T-helper 22 cell (primary cell): ENCODE results near the gene ATAD3C.
"Not testable (repeated sequence)": the region's sequence is repeated elsewhere in the genome, so short reads cannot be mapped to it uniquely, and the experiment has no call there.

Source experiments
- DNase-seq: peaks from one replicate; pipeline ENCODE4 v3.0.0-alpha.2; 2020; ENCODE audit warnings: low read depth

ATAD3C gene

DNA sequence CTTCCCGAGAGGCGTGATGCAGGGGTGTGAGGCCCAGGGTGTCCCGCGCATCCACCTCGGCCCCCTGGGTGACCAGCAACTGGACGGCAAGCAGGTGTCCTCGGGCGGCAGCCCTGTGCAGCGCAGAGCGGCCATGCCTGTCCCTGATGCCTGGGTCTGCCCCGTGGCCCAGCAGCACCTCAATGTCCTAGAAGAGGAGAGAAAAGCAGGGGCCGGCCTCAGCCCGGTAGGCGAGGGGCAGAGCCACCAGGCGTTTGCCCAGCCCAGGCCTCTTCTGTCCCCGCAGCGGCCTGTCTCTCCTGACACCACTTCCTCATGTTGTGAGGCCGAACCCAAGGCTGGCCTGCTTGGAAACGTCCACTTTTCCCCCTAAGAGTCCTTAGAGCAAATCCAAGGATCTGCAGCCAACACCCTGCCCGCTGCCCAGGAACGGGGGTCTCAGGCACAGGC is 30.1 kb upstream of the ATAD3C start:
- DNase-seq = no peak

GRCh38 chr1:1419813-1420653 is 29.5 kb upstream of the ATAD3C start:
- DNase-seq = no peak

DNA sequence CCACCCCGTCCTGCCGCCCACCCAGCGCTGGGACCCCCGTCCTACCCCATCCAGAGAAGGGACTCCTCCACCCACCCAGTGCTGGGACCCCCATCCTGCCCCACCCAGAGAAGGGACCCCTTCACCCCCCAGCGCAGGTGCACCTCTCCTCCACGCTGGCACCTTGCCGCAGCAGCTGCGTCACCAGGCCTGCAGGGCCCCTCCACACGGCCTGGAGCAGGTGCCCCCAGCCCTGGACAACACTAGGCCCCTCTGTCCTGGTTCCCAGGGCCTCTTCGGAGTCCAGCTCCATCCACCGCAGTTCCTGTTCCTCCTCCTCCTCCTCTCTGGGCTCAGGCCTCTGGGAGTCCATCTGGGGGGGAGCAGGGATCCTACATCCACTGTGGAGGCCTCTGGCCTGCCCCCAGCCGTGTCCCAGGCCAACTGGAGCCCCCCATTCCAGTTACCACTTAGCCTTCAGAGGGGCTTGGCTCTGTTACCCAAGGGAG is 28.8 kb upstream of the ATAD3C start:
- no peak for DNase-seq

DNA sequence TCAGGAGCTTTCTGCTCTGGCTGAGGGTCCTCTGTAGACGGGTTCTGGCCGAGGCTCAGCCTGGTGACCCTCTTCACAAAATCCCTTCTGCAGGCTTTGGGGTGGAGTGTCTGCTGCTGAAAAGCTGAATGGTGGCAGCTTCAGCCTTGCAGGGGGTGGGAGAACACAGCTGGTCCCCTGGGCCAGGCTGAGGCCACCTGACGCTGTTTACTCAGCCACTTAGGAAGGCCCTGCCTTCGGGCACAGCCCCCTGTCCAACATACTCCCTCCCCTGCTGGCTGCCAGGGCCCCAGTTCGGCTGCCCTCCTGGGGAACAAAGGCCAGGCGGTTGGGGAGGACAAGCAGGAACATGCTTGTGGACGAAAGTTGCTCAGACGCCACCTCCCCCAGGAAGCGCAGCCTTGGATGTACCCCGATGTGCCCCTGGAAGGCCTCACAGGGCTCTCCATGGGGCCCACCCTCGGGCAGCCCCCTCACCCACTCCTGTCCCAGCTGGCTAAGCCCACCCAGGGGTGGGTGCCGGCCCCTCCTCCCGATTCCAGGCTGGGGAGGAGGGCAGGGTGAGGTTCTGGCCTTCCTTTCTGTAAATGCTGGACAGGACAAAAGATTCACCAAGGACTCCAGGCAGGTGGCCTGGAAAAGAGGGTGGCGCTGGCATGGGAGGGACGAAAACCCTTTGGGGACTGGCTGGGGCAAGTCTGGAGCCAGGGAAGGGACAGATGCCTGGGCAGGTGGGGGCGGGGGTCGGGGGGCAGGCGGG is 28.2 kb upstream of the ATAD3C start, which contains the start of gene ANKRD65:
Gene ANKRD65 (minus strand): TSS at position 130 of the 760 bp plus-strand sequence. CDS start 271 bp downstream, outside the sequence.
- no peak for DNase-seq

GRCh38 chr1:1421907-1422464 is 27.5 kb upstream of the ATAD3C start:
- DNase-seq = no peak

DNA sequence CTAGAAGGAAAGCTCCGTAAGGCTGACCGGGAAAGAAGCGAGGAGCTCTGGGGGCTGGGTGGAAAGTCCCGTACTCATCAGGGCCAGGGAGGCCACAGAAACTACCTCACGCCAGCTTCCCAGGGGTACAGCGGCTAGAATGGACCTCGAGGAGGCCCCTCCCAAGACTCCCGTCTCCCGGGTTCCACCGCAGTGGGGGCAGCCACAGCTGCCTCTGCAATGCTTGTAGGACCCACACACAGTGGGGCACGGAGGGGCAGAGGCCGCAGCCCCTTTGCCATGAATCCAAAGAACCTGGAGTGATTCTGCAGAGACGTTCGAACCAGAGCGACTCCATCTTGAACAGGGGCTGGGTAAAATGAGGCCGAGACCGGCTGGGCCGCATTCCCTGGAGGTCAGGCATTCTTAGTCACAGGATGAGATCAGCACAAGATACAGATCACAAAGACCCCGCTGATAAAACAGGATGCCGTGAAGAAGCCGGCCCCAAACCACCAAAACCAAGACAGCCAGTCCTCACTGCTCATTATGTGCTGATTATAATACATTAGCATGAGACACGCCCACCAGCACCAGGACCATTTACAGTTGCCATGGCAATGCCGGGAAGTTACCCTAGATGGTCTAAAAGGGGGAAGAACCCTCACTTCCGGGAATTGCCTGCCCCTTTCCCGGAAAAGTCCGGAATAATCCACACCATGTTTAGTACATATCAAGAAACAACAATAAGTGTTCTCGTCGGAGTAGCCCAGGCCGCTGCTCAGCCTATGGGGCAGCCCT is 26.8 kb upstream of the ATAD3C start:
- DNase-seq = no peak

DNA sequence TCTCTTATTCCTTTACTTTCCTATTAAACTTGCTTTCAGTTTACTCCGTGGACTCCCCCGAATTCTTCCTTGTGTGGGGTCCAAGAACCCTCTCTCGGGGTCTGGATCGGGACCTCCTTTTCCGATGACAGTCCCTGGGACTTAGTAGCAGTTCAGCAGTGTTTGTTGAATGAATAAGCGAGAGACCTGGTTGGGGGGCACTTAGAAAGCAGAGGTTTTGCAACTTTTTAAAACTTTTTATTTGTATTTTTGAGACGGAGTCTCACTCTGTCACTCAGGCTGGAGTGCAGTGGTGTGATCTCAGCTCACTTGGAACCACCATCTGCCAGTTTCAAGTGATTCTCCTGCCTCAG is 26.3 kb upstream of the ATAD3C start:
- no peak for DNase-seq

- no peak for DNase-seq
These were observed 24.8 kb upstream of the ATAD3C start for GRCh38 chr1:1424707-1425106.

- DNase-seq = no peak
These were observed 24.1 kb upstream of the ATAD3C start for GRCh38 chr1:1425426-1425752.

- DNase-seq = no peak
These were observed 23.6 kb upstream of the ATAD3C start for GRCh38 chr1:1425753-1426495.

DNA sequence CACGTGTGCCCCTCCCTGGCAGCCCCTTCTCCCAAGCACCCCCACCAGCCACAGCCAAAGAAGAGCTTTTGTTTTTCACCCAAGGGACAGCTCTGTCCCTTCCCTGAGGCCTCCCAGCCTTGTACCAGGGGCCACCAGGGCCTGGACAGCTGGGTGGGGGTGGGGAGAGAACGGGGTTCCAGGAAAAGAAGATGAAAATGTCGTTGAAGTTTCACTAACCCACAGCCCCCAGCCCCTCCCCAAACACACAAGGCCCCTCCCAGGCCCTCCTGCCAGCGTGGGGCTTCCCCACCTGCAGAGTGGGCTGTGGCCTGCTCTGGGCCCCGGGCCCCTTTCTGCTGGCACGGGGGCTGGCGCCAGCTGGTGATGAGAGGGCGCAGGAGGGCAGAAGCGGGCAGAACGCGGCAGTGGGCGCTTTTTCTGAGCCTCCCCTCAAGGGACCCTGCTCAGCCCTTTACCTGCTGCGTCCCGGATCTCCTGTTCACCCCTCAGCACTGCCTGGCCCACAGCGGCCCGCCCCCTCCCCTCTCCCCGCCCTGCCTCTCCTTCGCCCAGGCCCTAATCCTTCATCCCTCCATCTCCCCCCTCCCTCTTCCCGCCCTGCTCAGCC is 22.9 kb upstream of the ATAD3C start:
- DNase-seq = no peak

DNA sequence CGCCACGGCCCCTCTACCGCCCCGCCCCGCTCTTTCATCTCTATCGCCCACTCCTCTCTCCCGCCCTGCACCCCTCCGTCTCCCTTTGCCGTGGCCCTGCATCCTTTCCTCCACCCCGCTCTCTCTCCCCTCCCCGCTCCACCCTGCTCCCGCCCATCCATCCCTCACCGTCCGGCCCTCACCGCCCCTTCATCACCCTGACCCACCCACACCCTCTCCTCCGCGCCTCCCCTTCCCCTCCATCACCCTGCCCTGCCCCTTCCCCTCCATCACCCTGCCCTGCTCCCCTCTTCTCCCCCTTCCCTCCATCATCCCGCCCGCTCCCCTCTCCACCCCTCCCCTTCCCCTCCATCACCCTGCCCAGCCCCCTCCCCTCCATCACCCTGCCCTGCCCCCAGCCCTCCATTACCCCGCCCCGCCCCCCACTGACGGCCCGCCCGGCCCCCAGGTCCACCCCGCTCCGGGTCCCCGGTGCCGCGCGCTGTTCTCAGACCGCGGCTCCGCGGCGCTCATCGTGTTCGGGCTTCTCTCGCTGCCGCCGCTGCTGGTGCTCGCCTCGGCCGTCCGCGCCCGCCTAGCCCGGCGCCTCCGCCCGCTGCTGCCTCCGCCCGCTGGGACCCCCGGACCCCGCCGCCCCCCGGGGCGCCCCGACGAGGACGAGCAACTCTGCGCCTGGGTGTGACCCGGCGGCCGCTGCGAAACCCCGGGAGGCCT is 22.2 kb upstream of the ATAD3C start:
- no peak for DNase-seq

GRCh38 chr1:1427820-1428148 is 21.7 kb upstream of the ATAD3C start:
- no peak for DNase-seq

DNA sequence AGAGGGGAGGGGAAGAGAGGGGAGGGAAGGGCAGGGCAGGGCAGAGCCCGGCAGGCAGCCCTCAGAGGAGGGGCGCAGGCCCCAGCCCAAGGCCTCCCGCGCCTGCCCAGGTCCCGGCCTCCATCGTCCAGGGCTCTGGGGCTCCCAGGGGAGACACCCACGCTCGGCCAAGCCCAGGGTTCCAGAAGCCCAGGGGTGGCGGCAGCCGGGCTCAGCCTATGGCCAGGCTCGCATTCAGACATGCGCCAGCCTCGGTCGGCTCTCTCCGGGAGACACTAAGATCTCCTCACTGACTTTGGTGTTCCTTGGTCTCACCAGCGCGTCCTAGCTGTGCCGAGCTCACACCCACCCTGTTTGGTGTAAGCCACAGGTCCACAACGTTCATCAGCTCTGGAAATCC is 21.3 kb upstream of the ATAD3C start:
- DNase-seq = no peak

GRCh38 chr1:1428967-1429366 is 20.5 kb upstream of the ATAD3C start:
- DNase-seq = not testable (repeated sequence)

GRCh38 chr1:1429671-1430073 is 19.8 kb upstream of the ATAD3C start:
- no peak for DNase-seq

DNA sequence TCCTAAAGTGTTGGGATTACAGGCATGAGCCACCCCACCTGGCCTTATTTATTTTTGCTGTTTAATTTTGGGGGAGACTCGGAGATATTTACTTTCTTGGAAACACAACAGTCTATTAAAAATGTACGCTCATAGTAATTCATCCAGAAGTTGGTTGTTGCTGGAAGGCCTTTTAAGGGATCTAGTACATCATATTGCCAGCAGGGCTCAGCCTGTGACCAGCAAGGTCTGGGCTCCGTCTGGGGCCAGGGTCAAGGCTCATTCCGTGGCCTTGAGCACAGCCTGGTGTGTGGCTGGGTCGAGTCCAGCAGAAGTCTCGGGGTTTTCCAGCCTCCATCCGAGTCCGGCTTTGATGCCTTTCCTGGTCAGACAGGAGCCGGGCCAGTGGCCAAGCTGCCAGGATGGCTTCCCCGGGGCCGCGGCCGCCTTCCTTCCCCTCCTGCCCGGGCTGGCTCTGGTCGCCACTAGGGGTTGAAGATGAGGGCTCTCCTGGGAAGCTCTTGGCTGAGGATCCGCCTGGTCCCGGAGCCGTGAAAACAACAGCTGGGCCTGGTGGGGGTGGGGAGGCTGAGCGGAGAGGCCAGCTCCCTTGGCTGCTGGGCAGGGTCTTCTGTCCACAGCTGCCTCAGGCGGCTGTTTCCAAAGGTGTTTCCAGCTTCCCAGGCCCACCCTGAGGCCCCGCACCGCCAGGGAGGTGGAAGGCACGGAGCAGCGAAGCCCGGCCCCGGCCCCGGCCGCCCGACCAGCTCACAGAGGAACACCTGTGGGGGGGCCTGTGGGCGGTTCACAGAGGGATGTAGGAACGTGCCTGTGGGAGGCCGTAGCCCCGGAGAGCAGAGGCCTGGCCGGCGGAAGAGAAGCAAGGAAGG is 19.1 kb upstream of the ATAD3C start:
- no peak for DNase-seq

- DNase-seq = no peak
These were observed 18.3 kb upstream of the ATAD3C start for GRCh38 chr1:1430992-1431844.
